Fibroblast of lung (primary cell): ENCODE data around the gene ARHGEF33.

ENCODE experiments used
- CTCF ChIP-seq, 2 donors: IDR thresholded peaks in 1 of 2; conservative IDR thresholded peaks in 1 of 2; 1 replicate in 1 of 2; 2 replicates in 1 of 2; pipeline ENCODE4 v1.5.1; 2011 to 2012; ENCODE audit warnings: low read length in 2 of 2, control low read depth in 1 of 2, inconsistent platforms in 1 of 2, low read depth in 1 of 2, mild to moderate bottlenecking in 1 of 2
- EZH2 ChIP-seq: IDR thresholded peaks from 2 replicates; pipeline ENCODE4 v1.5.1; 2012; ENCODE audit warnings: low read length, control low read depth, mild to moderate bottlenecking; ENCODE audit errors: missing control alignments

- TF ChIP-seq CTCF (conservative IDR thresholded peaks at IDR 0.05 in 1 of 2, IDR thresholded peaks at IDR 0.05 in 1 of 2; ENCODE audit: low read depth in 1 of 2, low read length in 2 of 2), result no peak
- TF ChIP-seq EZH2, result no peak
Measured at GRCh38 chr2:38875576-38876367, 13.9 kb upstream of the ARHGEF33 start, which contains the start of the genes DHX57 and MORN2.
